SU-DHL-6 (cell line): Measurements from ENCODE around the gene ZNF593OS.

ENCODE experiments used
- EZH2phosphoT487 ChIP-seq: fragments of 200-600 bp; sonication (generic), shearing (Covaris generic); conservative IDR thresholded peaks from 2 replicates; pipeline ENCODE4 v1.6.1; 2018; ENCODE audit warnings: mild to moderate bottlenecking, antibody characterized with exemption, low read length, moderate library complexity, mixed read lengths
- TF ChIP-seq, protein P1 (sequence below): fragments of 200-600 bp; sonication (generic); IDR thresholded peaks from one replicate; pipeline ENCODE4 v1.5.1; 2017; ENCODE audit warnings: antibody characterized with exemption, mild to moderate bottlenecking, low read length, moderate library complexity; ENCODE audit not compliant: insufficient read depth, poor library complexity, severe bottlenecking

DNA sequence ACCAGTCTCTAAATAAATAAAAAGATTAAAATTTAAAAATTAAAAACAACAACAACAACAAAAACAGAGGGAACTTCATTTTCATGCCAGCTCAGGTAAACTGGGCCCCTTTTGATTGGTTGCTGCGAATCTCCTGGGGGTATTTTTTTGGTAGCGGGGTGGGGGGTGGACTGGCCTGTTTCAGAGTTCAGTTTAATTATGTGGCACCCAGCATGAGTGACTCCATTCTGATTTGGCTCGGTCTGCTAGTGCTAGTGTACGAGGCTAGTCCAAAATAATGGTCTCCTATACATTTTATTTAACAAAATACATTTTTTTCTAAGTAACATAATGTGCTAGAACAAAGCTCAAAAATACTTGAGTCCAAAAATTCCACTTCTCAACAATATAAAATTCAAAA, 41.9 kb downstream of the ZNF593OS start:
- TF ChIP-seq, protein P1, sequence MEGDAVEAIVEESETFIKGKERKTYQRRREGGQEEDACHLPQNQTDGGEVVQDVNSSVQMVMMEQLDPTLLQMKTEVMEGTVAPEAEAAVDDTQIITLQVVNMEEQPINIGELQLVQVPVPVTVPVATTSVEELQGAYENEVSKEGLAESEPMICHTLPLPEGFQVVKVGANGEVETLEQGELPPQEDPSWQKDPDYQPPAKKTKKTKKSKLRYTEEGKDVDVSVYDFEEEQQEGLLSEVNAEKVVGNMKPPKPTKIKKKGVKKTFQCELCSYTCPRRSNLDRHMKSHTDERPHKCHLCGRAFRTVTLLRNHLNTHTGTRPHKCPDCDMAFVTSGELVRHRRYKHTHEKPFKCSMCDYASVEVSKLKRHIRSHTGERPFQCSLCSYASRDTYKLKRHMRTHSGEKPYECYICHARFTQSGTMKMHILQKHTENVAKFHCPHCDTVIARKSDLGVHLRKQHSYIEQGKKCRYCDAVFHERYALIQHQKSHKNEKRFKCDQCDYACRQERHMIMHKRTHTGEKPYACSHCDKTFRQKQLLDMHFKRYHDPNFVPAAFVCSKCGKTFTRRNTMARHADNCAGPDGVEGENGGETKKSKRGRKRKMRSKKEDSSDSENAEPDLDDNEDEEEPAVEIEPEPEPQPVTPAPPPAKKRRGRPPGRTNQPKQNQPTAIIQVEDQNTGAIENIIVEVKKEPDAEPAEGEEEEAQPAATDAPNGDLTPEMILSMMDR: no peak
- no peak for TF ChIP-seq EZH2phosphoT487
